K562 (cell line): ENCODE results near the gene USF2. TPM values are rescaled to one million over a fixed set of nuclear protein-coding genes. Genes with fewer than 3 reads are reported as not detected.

ENCODE experiments used
- MAFG ChIP-seq: fragments of 450-650 bp; conservative IDR thresholded peaks from 2 replicates; pipeline ENCODE4 v1.6.1; 2016; ENCODE audit warnings: missing genetic modification characterization, missing compliant biosample characterization
- PTBP1 ChIP-seq: fragments of 200-400 bp; formaldehyde crosslinking; IDR thresholded peaks from 2 replicates; pipeline ENCODE4 v1.6.1; 2017; ENCODE audit warnings: low read depth, low read length
- ZKSCAN1 ChIP-seq: fragments of 150-350 bp; IDR thresholded peaks from 2 replicates; pipeline ENCODE4 v1.6.1; 2016; ENCODE audit warnings: low read depth, low read length
- ZNF121 ChIP-seq: sonication (generic); formaldehyde crosslinking; conservative IDR thresholded peaks from 2 replicates; pipeline ENCODE4 v1.8.0; 2022; ENCODE audit warnings: missing genetic modification reagents
- polyA plus RNA-seq, 8 experiments: library from polyadenylated mRNA; depleted of rRNA in 4 of 8; stranded (reverse) in 5 of 8; unstranded in 3 of 8; fragments of >200 nt; fragmentation: Nextera tagmentation in 2 of 8; fragmentation: Illumina TruSeq in 1 of 8; extraction: Ambion mirVana in 2 of 8; extraction: Trizol in 1 of 8; gene quantifications; 2 replicates each; pipeline versions ENCODE4 v1.2.1 to v1.2.3, GENCODE V29; 2011 to 2014; ENCODE audit warnings: inconsistent platforms in 1 of 8, missing spikeins in 1 of 8
- total RNA-seq, 7 experiments: library from RNA; depleted of rRNA in 6 of 7; stranded (reverse); fragments of >200 nt in 6 of 7; fragmentation: Illumina TruSeq in 2 of 7; extraction: Trizol in 2 of 7; gene quantifications; 2 replicates each; pipeline versions ENCODE4 v1.2.1 to v1.2.3, GENCODE V29; 2011 to 2021; ENCODE audit warnings: low replicate concordance in 1 of 7
- TF ChIP-seq, protein P1 (sequence below), 2 experiments: fragments of 200-800 bp in 1 of 2; sonication (Bioruptor generic) in 1 of 2; sonication (generic) in 1 of 2; formaldehyde crosslinking in 1 of 2; IDR thresholded peaks in 1 of 2; conservative IDR thresholded peaks in 1 of 2; 2 replicates each; pipeline versions ENCODE4 v1.5.0 to v1.6.1; 2016 to 2020; ENCODE audit warnings: missing compliant biosample characterization in 1 of 2, missing genetic modification characterization in 1 of 2, missing genetic modification reagents in 1 of 2
- TF ChIP-seq, protein P2 (sequence below): fragments of 450-650 bp; IDR thresholded peaks from 2 replicates; pipeline ENCODE4 v1.6.1; 2016; ENCODE audit warnings: mild to moderate bottlenecking, moderate library complexity

Gene USF2
- total and polyA plus RNA-seq, 9 of the 15 experiments (the other 6 are each of a cell fraction or from before 2014, with no cell fraction given) = 0.27 to 93.7 (median 58.4) TPM

DNA sequence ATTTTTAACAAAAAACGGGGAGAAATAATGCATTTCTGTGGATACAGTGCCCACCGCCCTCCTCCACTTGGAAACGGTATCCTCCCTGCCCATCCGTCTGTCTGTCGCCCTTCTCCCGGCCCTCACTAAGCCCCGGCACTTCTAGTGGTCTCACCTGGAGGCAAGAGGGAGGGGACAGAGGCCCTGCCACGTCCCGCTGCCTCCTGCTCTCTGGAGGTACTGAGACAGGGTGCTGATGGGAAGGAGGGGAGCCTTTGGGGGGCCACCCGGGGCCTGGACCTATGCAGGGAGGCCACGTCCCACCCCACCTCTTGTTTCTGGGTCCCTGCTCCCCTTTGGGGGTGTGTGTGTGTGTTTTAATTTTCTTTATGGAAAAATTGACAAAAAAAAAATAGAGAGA is 10.6 kb downstream of the USF2 start (continued):
- TF ChIP-seq, protein P1, sequence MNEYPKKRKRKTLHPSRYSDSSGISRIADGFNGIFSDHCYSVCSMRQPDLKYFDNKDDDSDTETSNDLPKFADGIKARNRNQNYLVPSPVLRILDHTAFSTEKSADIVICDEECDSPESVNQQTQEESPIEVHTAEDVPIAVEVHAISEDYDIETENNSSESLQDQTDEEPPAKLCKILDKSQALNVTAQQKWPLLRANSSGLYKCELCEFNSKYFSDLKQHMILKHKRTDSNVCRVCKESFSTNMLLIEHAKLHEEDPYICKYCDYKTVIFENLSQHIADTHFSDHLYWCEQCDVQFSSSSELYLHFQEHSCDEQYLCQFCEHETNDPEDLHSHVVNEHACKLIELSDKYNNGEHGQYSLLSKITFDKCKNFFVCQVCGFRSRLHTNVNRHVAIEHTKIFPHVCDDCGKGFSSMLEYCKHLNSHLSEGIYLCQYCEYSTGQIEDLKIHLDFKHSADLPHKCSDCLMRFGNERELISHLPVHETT (CRISPR knock-in tag; conservative IDR thresholded peaks at IDR 0.05 in 1 of 2, IDR thresholded peaks at IDR 0.05 in 1 of 2) = no peak
- TF ChIP-seq MAFG (tag) = no peak
- no peak for TF ChIP-seq ZNF121 (CRISPR knock-in tag)
- TF ChIP-seq PTBP1 = no peak
- TF ChIP-seq, protein P2, sequence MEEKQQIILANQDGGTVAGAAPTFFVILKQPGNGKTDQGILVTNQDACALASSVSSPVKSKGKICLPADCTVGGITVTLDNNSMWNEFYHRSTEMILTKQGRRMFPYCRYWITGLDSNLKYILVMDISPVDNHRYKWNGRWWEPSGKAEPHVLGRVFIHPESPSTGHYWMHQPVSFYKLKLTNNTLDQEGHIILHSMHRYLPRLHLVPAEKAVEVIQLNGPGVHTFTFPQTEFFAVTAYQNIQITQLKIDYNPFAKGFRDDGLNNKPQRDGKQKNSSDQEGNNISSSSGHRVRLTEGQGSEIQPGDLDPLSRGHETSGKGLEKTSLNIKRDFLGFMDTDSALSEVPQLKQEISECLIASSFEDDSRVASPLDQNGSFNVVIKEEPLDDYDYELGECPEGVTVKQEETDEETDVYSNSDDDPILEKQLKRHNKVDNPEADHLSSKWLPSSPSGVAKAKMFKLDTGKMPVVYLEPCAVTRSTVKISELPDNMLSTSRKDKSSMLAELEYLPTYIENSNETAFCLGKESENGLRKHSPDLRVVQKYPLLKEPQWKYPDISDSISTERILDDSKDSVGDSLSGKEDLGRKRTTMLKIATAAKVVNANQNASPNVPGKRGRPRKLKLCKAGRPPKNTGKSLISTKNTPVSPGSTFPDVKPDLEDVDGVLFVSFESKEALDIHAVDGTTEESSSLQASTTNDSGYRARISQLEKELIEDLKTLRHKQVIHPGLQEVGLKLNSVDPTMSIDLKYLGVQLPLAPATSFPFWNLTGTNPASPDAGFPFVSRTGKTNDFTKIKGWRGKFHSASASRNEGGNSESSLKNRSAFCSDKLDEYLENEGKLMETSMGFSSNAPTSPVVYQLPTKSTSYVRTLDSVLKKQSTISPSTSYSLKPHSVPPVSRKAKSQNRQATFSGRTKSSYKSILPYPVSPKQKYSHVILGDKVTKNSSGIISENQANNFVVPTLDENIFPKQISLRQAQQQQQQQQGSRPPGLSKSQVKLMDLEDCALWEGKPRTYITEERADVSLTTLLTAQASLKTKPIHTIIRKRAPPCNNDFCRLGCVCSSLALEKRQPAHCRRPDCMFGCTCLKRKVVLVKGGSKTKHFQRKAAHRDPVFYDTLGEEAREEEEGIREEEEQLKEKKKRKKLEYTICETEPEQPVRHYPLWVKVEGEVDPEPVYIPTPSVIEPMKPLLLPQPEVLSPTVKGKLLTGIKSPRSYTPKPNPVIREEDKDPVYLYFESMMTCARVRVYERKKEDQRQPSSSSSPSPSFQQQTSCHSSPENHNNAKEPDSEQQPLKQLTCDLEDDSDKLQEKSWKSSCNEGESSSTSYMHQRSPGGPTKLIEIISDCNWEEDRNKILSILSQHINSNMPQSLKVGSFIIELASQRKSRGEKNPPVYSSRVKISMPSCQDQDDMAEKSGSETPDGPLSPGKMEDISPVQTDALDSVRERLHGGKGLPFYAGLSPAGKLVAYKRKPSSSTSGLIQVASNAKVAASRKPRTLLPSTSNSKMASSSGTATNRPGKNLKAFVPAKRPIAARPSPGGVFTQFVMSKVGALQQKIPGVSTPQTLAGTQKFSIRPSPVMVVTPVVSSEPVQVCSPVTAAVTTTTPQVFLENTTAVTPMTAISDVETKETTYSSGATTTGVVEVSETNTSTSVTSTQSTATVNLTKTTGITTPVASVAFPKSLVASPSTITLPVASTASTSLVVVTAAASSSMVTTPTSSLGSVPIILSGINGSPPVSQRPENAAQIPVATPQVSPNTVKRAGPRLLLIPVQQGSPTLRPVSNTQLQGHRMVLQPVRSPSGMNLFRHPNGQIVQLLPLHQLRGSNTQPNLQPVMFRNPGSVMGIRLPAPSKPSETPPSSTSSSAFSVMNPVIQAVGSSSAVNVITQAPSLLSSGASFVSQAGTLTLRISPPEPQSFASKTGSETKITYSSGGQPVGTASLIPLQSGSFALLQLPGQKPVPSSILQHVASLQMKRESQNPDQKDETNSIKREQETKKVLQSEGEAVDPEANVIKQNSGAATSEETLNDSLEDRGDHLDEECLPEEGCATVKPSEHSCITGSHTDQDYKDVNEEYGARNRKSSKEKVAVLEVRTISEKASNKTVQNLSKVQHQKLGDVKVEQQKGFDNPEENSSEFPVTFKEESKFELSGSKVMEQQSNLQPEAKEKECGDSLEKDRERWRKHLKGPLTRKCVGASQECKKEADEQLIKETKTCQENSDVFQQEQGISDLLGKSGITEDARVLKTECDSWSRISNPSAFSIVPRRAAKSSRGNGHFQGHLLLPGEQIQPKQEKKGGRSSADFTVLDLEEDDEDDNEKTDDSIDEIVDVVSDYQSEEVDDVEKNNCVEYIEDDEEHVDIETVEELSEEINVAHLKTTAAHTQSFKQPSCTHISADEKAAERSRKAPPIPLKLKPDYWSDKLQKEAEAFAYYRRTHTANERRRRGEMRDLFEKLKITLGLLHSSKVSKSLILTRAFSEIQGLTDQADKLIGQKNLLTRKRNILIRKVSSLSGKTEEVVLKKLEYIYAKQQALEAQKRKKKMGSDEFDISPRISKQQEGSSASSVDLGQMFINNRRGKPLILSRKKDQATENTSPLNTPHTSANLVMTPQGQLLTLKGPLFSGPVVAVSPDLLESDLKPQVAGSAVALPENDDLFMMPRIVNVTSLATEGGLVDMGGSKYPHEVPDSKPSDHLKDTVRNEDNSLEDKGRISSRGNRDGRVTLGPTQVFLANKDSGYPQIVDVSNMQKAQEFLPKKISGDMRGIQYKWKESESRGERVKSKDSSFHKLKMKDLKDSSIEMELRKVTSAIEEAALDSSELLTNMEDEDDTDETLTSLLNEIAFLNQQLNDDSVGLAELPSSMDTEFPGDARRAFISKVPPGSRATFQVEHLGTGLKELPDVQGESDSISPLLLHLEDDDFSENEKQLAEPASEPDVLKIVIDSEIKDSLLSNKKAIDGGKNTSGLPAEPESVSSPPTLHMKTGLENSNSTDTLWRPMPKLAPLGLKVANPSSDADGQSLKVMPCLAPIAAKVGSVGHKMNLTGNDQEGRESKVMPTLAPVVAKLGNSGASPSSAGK = no peak
- no peak for TF ChIP-seq ZKSCAN1
